HL-60/S4 treated with retinoic acid at 250 ng/mL for 4 days and 3 days (cell line): ENCODE data around the gene EXOC2.
"Not testable (repeated sequence)": the region's sequence is repeated elsewhere in the genome, so short reads cannot be mapped to it uniquely, and the experiment has no call there.

Source experiments
- in situ Hi-C: fragments of 300-500 bp; cut with MboI; formaldehyde crosslinking; loops from 2 replicates; pipeline ENCODE4 v1.7.0; 2022; ENCODE audit warnings: low sequenced_read_pairs

EXOC2 gene

GRCh38 chr6:641225-641985 lies 51.5 kb downstream of the EXOC2 start:
- in situ Hi-C loops, result no loop called here

- in situ Hi-C loops, result no loop called here
Measured at GRCh38 chr6:636488-636887, 56.5 kb downstream of the EXOC2 start.

GRCh38 chr6:635233-635632 lies 57.7 kb downstream of the EXOC2 start:
- in situ Hi-C loops, result no loop called here

GRCh38 chr6:633611-634010 lies 59.3 kb downstream of the EXOC2 start:
- in situ Hi-C loops, result no loop called here

- in situ Hi-C loops, result no loop called here
Measured at GRCh38 chr6:628766-629165, 64.2 kb downstream of the EXOC2 start.

GRCh38 chr6:626236-626635 lies 66.7 kb downstream of the EXOC2 start:
- in situ Hi-C loops, result no loop called here

- in situ Hi-C loops, result no loop called here
Measured at GRCh38 chr6:624979-625378, 68.0 kb downstream of the EXOC2 start.

GRCh38 chr6:622462-622861 lies 70.5 kb downstream of the EXOC2 start:
- in situ Hi-C loops, result no loop called here

GRCh38 chr6:621931-622330 lies 71.0 kb downstream of the EXOC2 start:
- in situ Hi-C loops, result no loop called here

- in situ Hi-C loops, result no loop called here
Measured at GRCh38 chr6:620950-621349, 72.0 kb downstream of the EXOC2 start.

- in situ Hi-C loops, result no loop called here
Measured at GRCh38 chr6:620166-620565, 72.8 kb downstream of the EXOC2 start.

- in situ Hi-C loops, result no loop called here
Measured at GRCh38 chr6:617456-618100, 75.4 kb downstream of the EXOC2 start.

GRCh38 chr6:613981-614380 lies 79.0 kb downstream of the EXOC2 start:
- in situ Hi-C loops, result no loop called here

- in situ Hi-C loops, result no loop called here
Measured at GRCh38 chr6:611928-612327, 81.0 kb downstream of the EXOC2 start.

- in situ Hi-C loops, result no loop called here
Measured at GRCh38 chr6:610882-611281, 82.1 kb downstream of the EXOC2 start.

- in situ Hi-C loops, result no loop called here
Measured at GRCh38 chr6:609905-610304, 83.0 kb downstream of the EXOC2 start.

- in situ Hi-C loops, result no loop called here
Measured at GRCh38 chr6:606829-607379, 86.0 kb downstream of the EXOC2 start.

GRCh38 chr6:605895-606294 lies 87.0 kb downstream of the EXOC2 start:
- in situ Hi-C loops, result not testable (repeated sequence)

GRCh38 chr6:604579-604978 lies 88.4 kb downstream of the EXOC2 start:
- in situ Hi-C loops, result no loop called here

GRCh38 chr6:603265-603664 lies 89.7 kb downstream of the EXOC2 start:
- in situ Hi-C loops, result no loop called here

GRCh38 chr6:599576-600448 lies 93.1 kb downstream of the EXOC2 start:
- in situ Hi-C loops, result loop anchor here (25.0 kb wide), 1 partner anchor 837 kb away; no protein-coding TSS in a partner anchor
